Karpas-422 (cell line): Measurements from ENCODE around the gene NDUFV1. TPM values are rescaled to one million over a fixed set of nuclear protein-coding genes. Genes with fewer than 3 reads are reported as not detected.
"Not testable (repeated sequence)": the region's sequence is repeated elsewhere in the genome, so short reads cannot be mapped to it uniquely, and the experiment has no call there.

Experiments used
- DNase-seq: peaks from one replicate; pipeline ENCODE4 v3.0.0-alpha.2; 2015
- H2AFZ ChIP-seq: fragments of 200-600 bp; sonication (generic); 2 replicates; pipeline ENCODE4 v1.6.1; 2014; ENCODE audit warnings: antibody characterized with exemption, low read length, mixed read lengths
- H3K27ac ChIP-seq: fragments of 200-600 bp; sonication (generic); 2 replicates; pipeline ENCODE4 v1.5.1; 2014; ENCODE audit warnings: mild to moderate bottlenecking, low read length, moderate library complexity
- H3K27me3 ChIP-seq: fragments of 200-600 bp; sonication (generic); 2 replicates; pipeline ENCODE4 v1.6.1; 2014; ENCODE audit warnings: low read length, mixed read lengths
- H3K36me3 ChIP-seq: fragments of 200-600 bp; sonication (generic); 2 replicates; pipeline ENCODE4 v1.6.1; 2014; ENCODE audit warnings: low read length, mixed read lengths; ENCODE audit not compliant: insufficient read depth
- H3K4me1 ChIP-seq: fragments of 200-600 bp; sonication (generic); 2 replicates; pipeline ENCODE4 v1.6.1; 2014; ENCODE audit warnings: mild to moderate bottlenecking, low read length, mixed read lengths
- H3K4me2 ChIP-seq: fragments of 200-600 bp; sonication (generic); 2 replicates; pipeline ENCODE4 v1.6.1; 2014; ENCODE audit warnings: low read length, low read depth, mild to moderate bottlenecking; ENCODE audit not compliant: poor library complexity, severe bottlenecking
- H3K4me3 ChIP-seq: fragments of 200-600 bp; sonication (generic); 2 replicates; pipeline ENCODE4 v1.5.1; 2014; ENCODE audit warnings: mild to moderate bottlenecking, antibody characterized with exemption, low read length, mixed read lengths
- H3K79me2 ChIP-seq: fragments of 200-600 bp; sonication (generic); 2 replicates; pipeline ENCODE4 v1.6.1; 2014; ENCODE audit warnings: mild to moderate bottlenecking, low read length, mixed read lengths
- H3K9ac ChIP-seq: fragments of 200-600 bp; sonication (generic); 2 replicates; pipeline ENCODE4 v1.6.0; 2014; ENCODE audit warnings: low read length
- H3K9me2 ChIP-seq: fragments of 200-600 bp; sonication (generic), shearing (Covaris generic); replicated peaks from 2 replicates; pipeline ENCODE4 v1.6.0; 2014; ENCODE audit warnings: mild to moderate bottlenecking, low read length, moderate library complexity; ENCODE audit not compliant: insufficient read depth
- H3K9me3 ChIP-seq: fragments of 300-700, 200-600 bp; sonication (generic); 2 replicates; pipeline ENCODE4 v1.6.1; 2014; ENCODE audit warnings: low read length, mixed read lengths
- H4K20me1 ChIP-seq: fragments of 200-600 bp; sonication (generic); 2 replicates; pipeline ENCODE4 v1.6.1; 2014; ENCODE audit warnings: mild to moderate bottlenecking, antibody characterized with exemption, low read length, low read depth; ENCODE audit not compliant: insufficient read depth
- total RNA-seq: library from RNA; depleted of rRNA; stranded (reverse); fragments of >200 nt; shearing (Covaris generic); gene quantifications from 2 replicates; pipeline ENCODE4 v1.2.3, GENCODE V29; 2014; ENCODE audit warnings: low replicate concordance

Gene NDUFV1
- total RNA-seq, 1 experiment from 2014 or later: 145 TPM

DNA sequence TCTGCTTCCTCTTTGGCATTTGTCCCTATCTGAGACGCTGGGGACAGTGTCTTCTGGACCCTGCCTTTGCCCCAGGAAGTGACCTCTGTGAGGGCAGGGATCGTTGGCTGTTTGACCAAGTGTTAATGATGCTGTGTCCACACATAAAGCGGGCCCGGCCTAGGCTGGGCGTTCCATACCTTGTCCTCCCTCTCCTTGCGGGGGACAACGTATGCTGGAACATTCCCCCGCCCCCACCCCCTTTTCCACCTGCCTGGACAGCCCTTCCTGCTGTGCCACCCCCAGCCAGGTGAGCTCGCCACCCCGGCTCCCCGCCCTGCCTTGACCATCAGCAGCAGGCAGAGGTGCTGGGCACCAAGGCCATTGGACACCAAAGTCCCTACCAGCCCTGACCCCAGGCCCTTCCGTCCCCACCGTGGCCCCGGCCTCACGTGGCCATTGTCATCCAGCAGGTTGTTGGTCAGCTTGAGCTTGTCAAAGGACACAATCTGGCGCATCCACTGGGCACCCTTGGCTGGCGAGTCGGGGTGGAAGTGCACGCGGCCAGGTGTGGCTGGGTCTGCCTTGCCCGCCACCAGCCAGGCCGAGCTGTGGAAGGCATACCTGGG, 27.1 kb downstream of the NDUFV1 start:
- no peaks in the 10 kb centered on the region for H3K9me3 ChIP-seq
- H2AFZ ChIP-seq: no peak overlapping the region
- no peak overlapping the region for H3K27ac ChIP-seq
- H3K79me2 ChIP-seq: no peaks in the 10 kb centered on the region
- H3K4me1 ChIP-seq: peaks cover 18% of the 10 kb centered on the region
- H3K9ac ChIP-seq: no peak overlapping the region
- no peaks in the 10 kb centered on the region for H3K27me3 ChIP-seq
- DNase-seq: no peak
- no peaks in the 10 kb centered on the region for H3K9me2 ChIP-seq
- H3K4me3 ChIP-seq: no peak overlapping the region
- H4K20me1 ChIP-seq: no peaks in the 10 kb centered on the region
- no peak overlapping the region for H3K4me2 ChIP-seq
- no peaks in the 10 kb centered on the region for H3K36me3 ChIP-seq

DNA sequence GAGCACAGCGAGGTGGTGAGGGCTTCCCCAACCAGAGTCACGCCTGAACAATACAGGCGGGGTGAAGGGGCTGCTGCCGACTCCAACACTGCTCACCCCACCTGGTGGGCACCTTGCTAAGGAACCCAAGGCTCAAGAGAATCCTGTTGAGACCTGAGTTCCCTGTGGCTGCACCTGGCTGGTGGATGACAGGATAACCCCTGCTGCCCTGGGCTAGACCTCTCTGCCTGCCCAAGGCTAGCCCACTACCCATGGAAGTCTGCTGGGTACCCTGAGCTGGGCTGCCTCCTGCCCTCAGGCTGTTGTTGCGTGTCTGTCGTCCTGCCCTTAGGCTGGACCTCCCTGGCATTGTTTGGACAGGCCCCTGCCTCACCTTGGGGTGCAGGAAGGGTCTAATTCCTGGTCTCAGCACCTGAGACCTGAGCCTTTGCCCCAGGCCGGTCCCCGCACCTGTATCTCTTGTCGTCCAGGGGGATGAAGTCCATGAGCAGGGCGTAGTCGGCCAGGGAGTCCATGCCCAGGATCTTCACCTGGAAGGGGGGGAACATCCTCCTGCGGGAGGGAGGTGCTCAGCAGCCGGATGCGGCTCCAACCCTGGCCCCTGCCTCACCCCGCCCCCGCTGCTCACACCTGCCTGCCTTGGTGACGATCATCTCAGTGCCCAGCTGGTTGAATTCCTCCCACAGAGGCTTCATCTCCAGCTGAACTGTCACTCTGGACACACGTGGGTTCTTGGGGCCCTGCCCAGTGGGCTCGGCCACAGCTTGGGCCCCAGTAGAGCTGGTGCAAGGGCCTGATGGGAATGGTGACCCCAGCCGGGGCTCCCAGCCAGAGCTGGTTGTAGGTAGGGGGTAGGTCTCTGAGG, 27.9 kb downstream of the NDUFV1 start:
- Histone ChIP-seq H3K79me2 (no peaks in the 10 kb centered on the region), H3K9me3 (no peaks in the 10 kb centered on the region), H3K27me3 (no peaks in the 10 kb centered on the region), H3K4me1 (peaks cover 11% of the 10 kb centered on the region), H3K4me2 (no peak overlapping the region), H3K9ac (no peak overlapping the region), H3K27ac (no peak overlapping the region), H3K36me3 (no peaks in the 10 kb centered on the region), H4K20me1 (no peaks in the 10 kb centered on the region), H2AFZ (no peak overlapping the region), H3K9me2 (no peaks in the 10 kb centered on the region), H3K4me3 (no peak overlapping the region)
- DNase-seq: no peak

DNA sequence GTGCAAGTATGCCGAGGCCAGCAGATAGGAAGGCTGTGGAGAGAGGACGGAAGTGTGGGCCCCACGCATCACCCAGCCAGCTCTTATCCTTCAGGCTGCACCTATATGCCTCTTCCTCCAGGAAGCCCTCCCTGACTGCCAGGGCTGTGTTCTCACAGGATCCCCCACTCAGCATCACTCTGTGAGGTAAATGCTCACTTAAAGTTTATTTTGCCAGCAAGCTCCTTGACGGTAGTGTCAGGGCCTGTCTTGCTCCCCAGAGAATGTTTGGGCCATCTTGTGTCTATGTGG, 28.4 kb downstream of the NDUFV1 start:
- no peaks in the 10 kb centered on the region for H3K9me3 ChIP-seq
- H2AFZ ChIP-seq: no peak overlapping the region
- no peaks in the 10 kb centered on the region for H4K20me1 ChIP-seq
- H3K9ac ChIP-seq: no peak overlapping the region
- H3K27me3 ChIP-seq: no peaks in the 10 kb centered on the region
- H3K27ac ChIP-seq: no peak overlapping the region
- H3K79me2 ChIP-seq: no peaks in the 10 kb centered on the region
- no peaks in the 10 kb centered on the region for H3K36me3 ChIP-seq
- H3K9me2 ChIP-seq: no peaks in the 10 kb centered on the region
- no peak for DNase-seq
- H3K4me3 ChIP-seq: no peak overlapping the region
- H3K4me1 ChIP-seq: peaks cover 9% of the 10 kb centered on the region
- no peak overlapping the region for H3K4me2 ChIP-seq

DNA sequence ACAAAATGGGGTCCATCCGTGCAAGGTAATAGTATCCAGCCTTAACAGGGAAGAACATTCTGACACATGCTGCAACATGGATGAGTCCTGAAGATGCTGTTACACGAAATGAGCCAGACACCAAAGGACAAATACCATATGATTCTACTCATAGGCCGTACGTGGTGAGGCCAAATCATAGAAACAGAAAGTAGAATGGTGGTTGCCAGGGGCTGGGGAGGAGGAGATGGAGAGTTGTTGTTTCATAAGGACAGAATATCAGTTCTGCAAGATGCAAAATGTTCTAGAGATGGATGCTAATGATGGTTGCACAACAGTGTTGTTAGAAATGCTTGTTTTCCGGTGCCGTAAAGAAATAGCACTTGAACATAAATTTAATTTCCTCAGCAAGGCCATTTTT, 30.2 kb downstream of the NDUFV1 start:
- no peaks in the 10 kb centered on the region for H3K36me3 ChIP-seq
- H3K4me3 ChIP-seq: no peak overlapping the region
- no peak overlapping the region for H3K4me2 ChIP-seq
- no peaks in the 10 kb centered on the region for H3K79me2 ChIP-seq
- no peak overlapping the region for H3K27ac ChIP-seq
- DNase-seq: no peak
- H4K20me1 ChIP-seq: no peaks in the 10 kb centered on the region
- no peaks in the 10 kb centered on the region for H3K27me3 ChIP-seq
- no peaks in the 10 kb centered on the region for H3K9me3 ChIP-seq
- H3K4me1 ChIP-seq: no peaks in the 10 kb centered on the region
- no peak overlapping the region for H2AFZ ChIP-seq
- no peak overlapping the region for H3K9ac ChIP-seq
- no peaks in the 10 kb centered on the region for H3K9me2 ChIP-seq

DNA sequence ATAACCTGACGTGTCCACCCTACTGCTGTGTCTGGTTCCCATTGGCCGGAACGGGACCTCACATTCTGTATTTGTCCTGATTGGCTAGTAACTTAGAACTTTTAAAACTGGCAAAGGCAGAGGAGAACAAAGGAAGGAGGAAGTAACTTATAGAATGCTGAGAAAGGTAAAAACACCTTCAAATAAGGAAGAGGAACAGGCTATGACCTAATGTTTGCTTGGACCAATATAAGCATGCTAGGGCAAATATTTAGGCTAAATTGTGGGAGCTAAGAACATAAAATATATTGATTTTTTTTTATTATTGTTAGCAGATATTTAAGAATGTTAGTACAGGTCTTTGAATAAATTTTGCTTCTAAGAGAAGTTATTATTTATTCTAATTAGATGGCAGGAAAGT, 30.7 kb downstream of the NDUFV1 start:
- H3K4me3 ChIP-seq, H3K36me3 ChIP-seq, DNase-seq, H3K4me2 ChIP-seq, H3K4me1 ChIP-seq, H3K9ac ChIP-seq, H3K79me2 ChIP-seq, H3K27ac ChIP-seq, H2AFZ ChIP-seq, H3K27me3 ChIP-seq, H3K9me3 ChIP-seq, H3K9me2 ChIP-seq, H4K20me1 ChIP-seq: not testable (repeated sequence)

DNA sequence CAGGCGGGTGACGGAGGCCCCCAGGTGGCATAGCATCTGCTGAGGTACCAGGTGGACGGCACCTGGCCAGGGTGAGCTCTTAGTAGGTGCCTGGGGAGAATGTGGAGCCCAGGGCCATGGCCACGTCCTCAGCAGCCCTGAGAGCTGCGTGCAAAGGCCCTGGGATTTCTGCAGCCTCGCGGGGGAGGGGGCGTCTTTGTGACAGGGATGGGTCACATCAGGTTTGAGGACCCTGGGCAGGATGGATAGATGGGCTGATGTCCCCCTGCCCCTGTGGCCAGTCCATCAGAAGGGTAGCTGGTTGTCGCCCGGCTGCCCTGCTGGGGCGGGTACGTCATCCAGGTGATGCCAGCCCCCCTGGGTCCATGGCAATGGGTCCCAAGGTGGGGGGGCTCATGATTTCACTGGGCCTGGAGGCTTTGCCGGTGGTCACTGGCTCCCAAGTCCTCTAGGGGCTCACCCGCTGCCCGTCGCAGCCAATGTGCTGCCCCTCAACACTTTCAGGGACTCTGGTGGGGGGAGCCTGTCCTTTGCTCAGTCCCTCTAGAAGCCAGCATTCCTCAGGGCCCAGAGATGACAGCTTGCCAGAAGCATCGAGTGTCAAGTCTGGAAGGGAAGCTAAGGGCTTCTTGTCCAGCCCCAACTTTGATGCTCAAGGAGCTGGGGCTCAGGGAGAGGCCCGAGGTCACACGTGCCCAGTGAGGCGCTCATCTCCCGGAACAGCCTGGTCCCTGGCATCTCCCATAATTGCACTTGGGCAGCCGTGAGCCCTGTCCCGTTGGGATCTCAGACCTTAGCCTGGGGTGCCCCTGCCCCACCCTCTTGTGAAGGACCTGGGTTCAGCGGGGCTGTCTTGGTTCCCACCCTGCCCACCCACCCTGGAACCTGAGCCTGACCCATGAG, 32.0 kb downstream of the NDUFV1 start:
- Histone ChIP-seq H4K20me1 (no peaks in the 10 kb centered on the region), H3K4me3 (no peak overlapping the region), H2AFZ (no peak overlapping the region), H3K9me3 (no peaks in the 10 kb centered on the region), H3K4me2 (no peak overlapping the region), H3K27me3 (no peaks in the 10 kb centered on the region), H3K36me3 (no peaks in the 10 kb centered on the region), H3K4me1 (no peaks in the 10 kb centered on the region), H3K79me2 (no peaks in the 10 kb centered on the region), H3K9ac (no peak overlapping the region), H3K27ac (no peak overlapping the region), H3K9me2 (no peaks in the 10 kb centered on the region)
- DNase-seq: no peak

DNA sequence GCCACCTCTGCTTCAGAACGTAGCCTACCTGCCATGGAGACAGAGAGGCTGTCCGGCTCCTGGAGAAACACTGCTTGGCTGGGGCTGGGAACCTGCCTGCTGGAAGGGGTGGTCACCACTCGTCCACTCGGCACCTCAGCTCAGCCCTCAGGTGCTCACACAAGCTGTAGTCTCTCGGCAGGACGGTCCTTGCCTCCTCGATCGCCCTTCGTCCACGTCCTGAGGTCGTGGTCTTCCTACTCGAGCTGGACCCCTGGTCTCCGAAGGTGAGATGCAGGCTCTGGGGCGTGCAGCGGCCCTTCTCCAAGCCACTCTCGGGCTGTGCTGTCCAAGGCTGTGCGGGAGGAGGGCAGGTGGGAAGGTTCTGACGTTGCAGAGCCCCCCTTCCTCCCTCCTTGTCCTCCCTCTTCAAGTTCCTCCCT, 32.7 kb downstream of the NDUFV1 start, which contains the start of gene TBX10:
TSS of gene TBX10 (minus strand) at position 326 of the 422 bp plus-strand sequence. CDS start at position 35, 291 bp downstream.
- no peak within 1 kb of the TSS for H3K27ac ChIP-seq
- H3K79me2 ChIP-seq: no peaks in the 10 kb centered on the region
- H3K27me3 ChIP-seq: no peaks in the 10 kb centered on the region; the same call in 1 of the 2 replicates
- H3K36me3 ChIP-seq: no peaks in the 10 kb centered on the region
- H4K20me1 ChIP-seq: no peaks in the 10 kb centered on the region
- no peak within 1 kb of the TSS for H3K4me2 ChIP-seq
- no peak for DNase-seq
- no peaks in the 10 kb centered on the region for H3K4me1 ChIP-seq
- no peak within 1 kb of the TSS for H3K4me3 ChIP-seq
- H2AFZ ChIP-seq: no peak within 1 kb of the TSS
- peaks cover 4% of the 10 kb centered on the region; the same call in 1 of the 2 replicates for H3K9me3 ChIP-seq
- no peak within 1 kb of the TSS for H3K9ac ChIP-seq
- no peaks in the 10 kb centered on the region for H3K9me2 ChIP-seq
